Right cardiac atrium (tissue), 5 donors: ENCODE results near the gene ZDHHC9. TPM values are rescaled to one million over a fixed set of nuclear protein-coding genes. Genes with fewer than 3 reads are reported as not detected.
A peak's percentile ranks its signal among the peaks of the same experiment; 100 is the strongest.

Experiments
- ATAC-seq, 2 donors: fragments of 200-7000 bp; cut with Tn5 transposase; one replicate each; pipeline versions ENCODE4 v1.8.0 to v1.9.1; 2020; ENCODE audit warnings: moderate library complexity in 2 of 2, mild to moderate bottlenecking in 1 of 2
- DNase-seq, 3 donors: peaks; one replicate each; pipeline ENCODE4 v3.0.0-alpha.2; 2020
- H3K27ac ChIP-seq: one replicate; pipeline ENCODE4 v1.5.1; 2013; ENCODE audit warnings: mild to moderate bottlenecking, low read length, control low read depth, moderate library complexity
- H3K27me3 ChIP-seq: one replicate; pipeline ENCODE4 v1.6.1; 2013; ENCODE audit not compliant: control insufficient read depth, insufficient read depth
- H3K4me1 ChIP-seq: one replicate; pipeline ENCODE4 v1.6.1; 2013; ENCODE audit warnings: low read length; ENCODE audit not compliant: control insufficient read depth, insufficient read depth
- H3K4me3 ChIP-seq: one replicate; pipeline ENCODE4 v1.5.1; 2013; ENCODE audit warnings: low read length, control low read depth
- H3K9me3 ChIP-seq: one replicate; pipeline ENCODE4 v1.6.1; 2013; ENCODE audit warnings: low read length; ENCODE audit not compliant: control insufficient read depth
- WGBS: extraction: QIAGEN DNeasy Blood & Tissue Kit; methylation state at CpG from one replicate; pipeline ENCODE4 v1.1.7; 2013; 5-methylcytosine and 5-hydroxymethylcytosine counted together
- intact Hi-C, 4 donors: fragments of 100-400 bp; cut with DNase I; formaldehyde crosslinking; loops; one replicate each; pipeline versions ENCODE4 v1.11.0 to v1.14.0; 2022 to 2023
- polyA plus RNA-seq: library from polyadenylated mRNA; stranded (reverse); fragments of 200-250 nt; gene quantifications from one replicate; pipeline ENCODE4 v1.2.3, GENCODE V29; 2013
- total RNA-seq, 4 donors: library from RNA; stranded (reverse); fragmentation: NEBNext Ultra II Directional; extraction: Animal tissue kit (Norgen Biotek cat#: 25700); gene quantifications; one replicate each; pipeline ENCODE4 v1.2.1, GENCODE V29; 2021
- donor health status: healthy with polysubstance abuse.
- donor health status: DM: no; HTN: yes; CAD: no.
- donor health status: DM: no; HTN: no; CAD: no.
- donor health status: DM: no; HTN: yes; CAD: no; lungs with severe emphysema.
- donor health status: DM: yes; HTN: yes; CAD: no.

ZDHHC9 gene
- total and polyA plus RNA-seq, 5 donors: 6.3 to 16.7 (median 11.2) TPM

GRCh38 chrX:129843209-129843458 is 552 bp downstream of the ZDHHC9 start:
- H3K4me3 ChIP-seq: peak overlapping the region; percentile 68
- H3K27ac ChIP-seq: peak overlapping the region; percentile 88
- H3K4me1 ChIP-seq: no peaks in the 10 kb centered on the region
- no peak for DNase-seq
- H3K27me3 ChIP-seq: no peaks in the 10 kb centered on the region
- 0% methylated on average over 21 of the region's 23 CpGs for WGBS
- no peak for ATAC-seq
- H3K9me3 ChIP-seq: no peaks in the 10 kb centered on the region
- intact Hi-C loops: loop anchor here in 1 of 4 donors (10.0 kb wide), 1 partner anchor 238 kb away; no protein-coding TSS in a partner anchor

- DNase-seq (peak; percentile 18 to 57 (median 55)), ATAC-seq (peak; percentile 4 to 33)
- Histone ChIP-seq H3K4me3 (peak overlapping the region; percentile 68), H3K27me3 (no peaks in the 10 kb centered on the region), H3K27ac (peak overlapping the region; percentile 88), H3K4me1 (no peaks in the 10 kb centered on the region), H3K9me3 (no peaks in the 10 kb centered on the region)
- intact Hi-C loops: loop anchor here in 1 of 4 donors (10.0 kb wide), 1 partner anchor 238 kb away; no protein-coding TSS in a partner anchor
- 8% methylated on average over 17 of the region's 17 CpGs for WGBS
Measured at GRCh38 chrX:129842510-129843208, 1.0 kb downstream of the ZDHHC9 start.

GRCh38 chrX:129840344-129840743 is 3.3 kb downstream of the ZDHHC9 start:
- intact Hi-C loops: loop anchor here in 1 of 4 donors (10.0 kb wide), 1 partner anchor 236 kb away; no protein-coding TSS in a partner anchor
- Histone ChIP-seq H3K4me1 (no peaks in the 10 kb centered on the region), H3K27me3 (no peaks in the 10 kb centered on the region), H3K27ac (no peak overlapping the region), H3K4me3 (no peak overlapping the region), H3K9me3 (no peaks in the 10 kb centered on the region)
- DNase-seq: no peak
- no peak for ATAC-seq
- WGBS: 64% methylated on average over 5 of the region's 5 CpGs

GRCh38 chrX:129836827-129837226 is 6.9 kb downstream of the ZDHHC9 start:
- no peaks in the 10 kb centered on the region for H3K4me1 ChIP-seq
- DNase-seq: no peak
- H3K27ac ChIP-seq: no peak overlapping the region
- H3K9me3 ChIP-seq: no peaks in the 10 kb centered on the region
- no peaks in the 10 kb centered on the region for H3K27me3 ChIP-seq
- ATAC-seq: no peak
- WGBS: 86% methylated on average over 3 of the region's 3 CpGs
- intact Hi-C loops: no loop called here
- no peak overlapping the region for H3K4me3 ChIP-seq

- DNase-seq (no peak), ATAC-seq (peak in 1 of 2 donors; percentile 31)
- intact Hi-C loops: no loop called here
- WGBS: 82% methylated on average over 5 of the region's 5 CpGs
- Histone ChIP-seq H3K4me1 (no peaks in the 10 kb centered on the region), H3K9me3 (no peaks in the 10 kb centered on the region), H3K4me3 (no peak overlapping the region), H3K27ac (no peak overlapping the region), H3K27me3 (no peaks in the 10 kb centered on the region)
Measured at GRCh38 chrX:129833153-129833990, 10.3 kb downstream of the ZDHHC9 start.

- ATAC-seq: peak in 1 of 2 donors; percentile 44
- 60% methylated on average over 8 of the region's 8 CpGs for WGBS
- intact Hi-C loops: no loop called here
Measured at GRCh38 chrX:129831091-129831885, 12.4 kb downstream of the ZDHHC9 start.

GRCh38 chrX:129830494-129830893 is 13.2 kb downstream of the ZDHHC9 start:
- 71% methylated on average over 4 of the region's 4 CpGs for WGBS
- Histone ChIP-seq H3K27me3 (no peaks in the 10 kb centered on the region), H3K27ac (no peak overlapping the region), H3K4me1 (no peaks in the 10 kb centered on the region), H3K4me3 (no peak overlapping the region), H3K9me3 (no peaks in the 10 kb centered on the region)
- intact Hi-C loops: no loop called here
- DNase-seq: no peak
- no peak for ATAC-seq

More at GRCh38 chrX:129831091-129831885, 12.4 kb downstream of the ZDHHC9 start:
- H3K9me3 ChIP-seq: no peaks in the 10 kb centered on the region
- DNase-seq: peak in 2 of 3 donors; percentile 24 to 51
- no peak overlapping the region for H3K4me3 ChIP-seq
- H3K4me1 ChIP-seq: no peaks in the 10 kb centered on the region
- no peaks in the 10 kb centered on the region for H3K27me3 ChIP-seq
- no peak overlapping the region for H3K27ac ChIP-seq

GRCh38 chrX:129825746-129826505 is 17.8 kb downstream of the ZDHHC9 start:
- Histone ChIP-seq H3K4me1 (no peaks in the 10 kb centered on the region), H3K27me3 (no peaks in the 10 kb centered on the region), H3K9me3 (no peaks in the 10 kb centered on the region), H3K4me3 (no peak overlapping the region), H3K27ac (no peak overlapping the region)
- intact Hi-C loops: loop anchor here in 1 of 4 donors (10.0 kb wide), 1 partner anchor 191 kb away; no protein-coding TSS in a partner anchor
- 64% methylated on average over 4 of the region's 4 CpGs for WGBS
- no peak for ATAC-seq
- no peak for DNase-seq

GRCh38 chrX:129824620-129825019 is 19.1 kb downstream of the ZDHHC9 start:
- 97% methylated on average over 4 of the region's 4 CpGs for WGBS

GRCh38 chrX:129823522-129823921 is 20.2 kb downstream of the ZDHHC9 start:
- H3K27ac ChIP-seq: no peak overlapping the region
- WGBS: 80% methylated on average over 6 of the region's 6 CpGs
- DNase-seq (no peak), ATAC-seq (no peak)
- H3K9me3 ChIP-seq: no peaks in the 10 kb centered on the region
- H3K27me3 ChIP-seq: no peaks in the 10 kb centered on the region
- no peak overlapping the region for H3K4me3 ChIP-seq
- intact Hi-C loops: loop anchor here in 2 of 4 donors (5.0 to 10.0 kb wide), 2 partner anchors 189 to 216 kb away; no protein-coding TSS in a partner anchor
- H3K4me1 ChIP-seq: no peaks in the 10 kb centered on the region

More at GRCh38 chrX:129824620-129825019, 19.1 kb downstream of the ZDHHC9 start:
- Histone ChIP-seq H3K4me1 (no peaks in the 10 kb centered on the region), H3K4me3 (no peak overlapping the region), H3K9me3 (no peaks in the 10 kb centered on the region), H3K27me3 (no peaks in the 10 kb centered on the region), H3K27ac (no peak overlapping the region)
- no peak for DNase-seq
- intact Hi-C loops: loop anchor here in 2 of 4 donors (5.0 to 10.0 kb wide), 2 partner anchors 190 to 217 kb away; no protein-coding TSS in a partner anchor
- no peak for ATAC-seq
